Loucy (cell line): ENCODE results near the gene IRAG1.

Experiments
- H2AFZ ChIP-seq: fragments of 200-600 bp; sonication (generic); 2 replicates; pipeline ENCODE4 v1.6.0; 2016; ENCODE audit warnings: antibody characterized with exemption, mild to moderate bottlenecking, low read length, moderate library complexity
- H3F3A ChIP-seq: fragments of 200-600 bp; 2 replicates; pipeline ENCODE4 v1.6.0; 2016; ENCODE audit warnings: antibody characterized with exemption, low read depth, mild to moderate bottlenecking
- H3K27me3 ChIP-seq: fragments of 200-600 bp; sonication (generic); 2 replicates; pipeline ENCODE4 v1.6.1; 2014; ENCODE audit warnings: low read length, mild to moderate bottlenecking; ENCODE audit not compliant: insufficient read depth, poor library complexity, severe bottlenecking
- H3K36me3 ChIP-seq: fragments of 200-600 bp; sonication (generic); 2 replicates; pipeline ENCODE4 v1.6.1; 2016; ENCODE audit warnings: low read length; ENCODE audit not compliant: insufficient read depth
- H3K4me1 ChIP-seq: fragments of 200-600 bp; sonication (generic); 2 replicates; pipeline ENCODE4 v1.5.1; 2014; ENCODE audit warnings: low read length, mild to moderate bottlenecking; ENCODE audit not compliant: insufficient read depth, poor library complexity, severe bottlenecking
- H3K4me2 ChIP-seq: fragments of 200-600 bp; sonication (generic); 2 replicates; pipeline ENCODE4 v1.6.0; 2014; ENCODE audit warnings: antibody characterized with exemption, low read length, low read depth, mild to moderate bottlenecking; ENCODE audit not compliant: poor library complexity, severe bottlenecking
- H3K4me3 ChIP-seq: fragments of 200-600 bp; sonication (generic); 2 replicates; pipeline ENCODE4 v1.5.1; 2014; ENCODE audit warnings: low read length, mild to moderate bottlenecking, mixed read lengths; ENCODE audit not compliant: poor library complexity, severe bottlenecking
- H3K79me2 ChIP-seq: fragments of 200-600 bp; sonication (generic); 2 replicates; pipeline ENCODE4 v1.6.1; 2014; ENCODE audit warnings: low read length; ENCODE audit not compliant: insufficient read depth
- H3K9ac ChIP-seq: fragments of 200-600 bp; sonication (generic); 2 replicates; pipeline ENCODE4 v1.6.0; 2014; ENCODE audit warnings: mild to moderate bottlenecking, low read depth, low read length, moderate library complexity; ENCODE audit not compliant: poor library complexity, severe bottlenecking
- H3K9me2 ChIP-seq: fragments of 200-600 bp; sonication (generic); replicated peaks from 2 replicates; pipeline ENCODE4 v1.6.1; 2016; ENCODE audit warnings: low read depth, low read length, mixed read lengths
- H3K9me3 ChIP-seq: fragments of 200-600 bp; sonication (generic); 2 replicates; pipeline ENCODE4 v1.6.1; 2014; ENCODE audit warnings: mild to moderate bottlenecking, antibody characterized with exemption, low read length, low read depth; ENCODE audit not compliant: insufficient read depth
- H4K20me1 ChIP-seq: fragments of 200-600 bp; sonication (generic); 2 replicates; pipeline ENCODE4 v1.6.0; 2014; ENCODE audit warnings: antibody characterized with exemption, low read length, mild to moderate bottlenecking; ENCODE audit not compliant: insufficient read depth, poor library complexity, severe bottlenecking
- CTCF ChIP-seq: fragments of 200-600 bp; sonication (generic); conservative IDR thresholded peaks from 2 replicates; pipeline ENCODE4 v1.5.1; 2014; ENCODE audit warnings: mild to moderate bottlenecking, antibody characterized with exemption, low read length
- EZH2phosphoT487 ChIP-seq: fragments of 200-600 bp; IDR thresholded peaks from 2 replicates; pipeline ENCODE4 v1.6.1; 2018; ENCODE audit warnings: antibody characterized with exemption, mild to moderate bottlenecking, moderate library complexity, borderline replicate concordance

The IRAG1 gene

DNA sequence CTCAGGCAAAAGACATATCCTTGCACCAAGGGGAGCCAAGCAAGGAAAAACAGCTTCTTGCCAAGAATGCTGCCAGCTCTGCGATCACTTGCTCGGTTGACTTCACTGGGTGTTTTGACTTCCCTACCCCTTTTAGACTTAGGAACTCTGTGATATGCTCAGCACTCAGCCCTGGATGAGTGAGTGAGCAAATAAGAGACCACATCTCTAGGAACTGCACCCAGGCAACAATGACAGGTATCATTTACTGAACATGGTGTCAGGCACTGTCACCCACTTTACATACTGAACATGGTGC lies 3.7 kb upstream of the IRAG1 start:
- TF ChIP-seq EZH2phosphoT487 (no peak), CTCF (no peak)

GRCh38 chr11:10696468-10697322 lies 3.1 kb upstream of the IRAG1 start:
- Histone ChIP-seq H3K4me2 (no peak overlapping the region), H3K27me3 (no peaks in the 10 kb centered on the region), H3K9me2 (no peaks in the 10 kb centered on the region), H4K20me1 (no peaks in the 10 kb centered on the region), H3K79me2 (no peaks in the 10 kb centered on the region), H3K36me3 (no peaks in the 10 kb centered on the region), H3K4me3 (no peak overlapping the region), H3K9ac (no peak overlapping the region), H3K9me3 (no peaks in the 10 kb centered on the region), H3K4me1 (peaks cover 41% of the 10 kb centered on the region), H2AFZ (no peak overlapping the region), H3F3A (no peaks in the 10 kb centered on the region)
- TF ChIP-seq EZH2phosphoT487 (no peak), CTCF (no peak)

More for the DNA sequence above, 3.7 kb upstream of the IRAG1 start:
- H3K4me3 ChIP-seq = no peak overlapping the region
- H3K4me1 ChIP-seq = peaks cover 40% of the 10 kb centered on the region
- H3K9ac ChIP-seq = no peak overlapping the region
- H3K9me2 ChIP-seq = no peaks in the 10 kb centered on the region
- no peaks in the 10 kb centered on the region for H3K27me3 ChIP-seq
- no peak overlapping the region for H3K4me2 ChIP-seq
- no peaks in the 10 kb centered on the region for H3K36me3 ChIP-seq
- H2AFZ ChIP-seq = no peak overlapping the region
- H3K9me3 ChIP-seq = no peaks in the 10 kb centered on the region
- no peaks in the 10 kb centered on the region for H4K20me1 ChIP-seq
- H3K79me2 ChIP-seq = no peaks in the 10 kb centered on the region
- H3F3A ChIP-seq = no peaks in the 10 kb centered on the region

DNA sequence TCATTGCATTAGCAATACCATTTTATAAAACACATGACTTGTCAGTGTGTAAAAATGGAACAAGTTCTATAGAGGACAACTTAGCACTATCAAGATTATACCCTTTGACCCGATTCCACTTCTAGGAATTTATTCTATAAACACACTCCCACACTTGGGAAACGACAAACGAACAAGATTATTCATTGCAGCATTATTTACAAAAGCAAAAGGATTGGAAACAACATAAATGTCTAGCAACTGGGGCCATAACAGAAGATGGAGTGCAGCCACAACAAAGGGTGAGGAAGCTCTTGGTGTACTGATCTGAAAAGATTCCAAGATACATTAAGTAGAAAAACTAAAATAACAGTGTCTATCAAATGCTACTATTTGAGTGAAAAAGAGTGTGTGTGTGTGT lies 2.3 kb upstream of the IRAG1 start:
- no peak overlapping the region for H3K4me2 ChIP-seq
- TF ChIP-seq CTCF = no peak
- TF ChIP-seq EZH2phosphoT487 = no peak
- no peak overlapping the region for H2AFZ ChIP-seq
- no peaks in the 10 kb centered on the region for H3K9me2 ChIP-seq
- peaks cover 41% of the 10 kb centered on the region for H3K4me1 ChIP-seq
- no peak overlapping the region for H3K9ac ChIP-seq
- H3K27me3 ChIP-seq = no peaks in the 10 kb centered on the region
- no peaks in the 10 kb centered on the region for H3K36me3 ChIP-seq
- no peaks in the 10 kb centered on the region for H3K79me2 ChIP-seq
- no peaks in the 10 kb centered on the region for H4K20me1 ChIP-seq
- no peak overlapping the region for H3K4me3 ChIP-seq
- H3K9me3 ChIP-seq = no peaks in the 10 kb centered on the region
- no peaks in the 10 kb centered on the region for H3F3A ChIP-seq
